ENCODE results near the gene SOD2.
"Not testable (repeated sequence)": the region's sequence is repeated elsewhere in the genome, so short reads cannot be mapped to it uniquely, and the experiment has no call there.

GRCh38 chr6:159661977-159662376, 31.1 kb downstream of the SOD2 start:
- TF ChIP-seq ZNF274 (IDR thresholded peaks at IDR 0.05; ENCODE audit: low read depth, low read length); RAD21 (IDR thresholded peaks at IDR 0.05; ENCODE audit: low read depth); JUND (IDR thresholded peaks at IDR 0.05); FOSL1 (IDR thresholded peaks at IDR 0.05; ENCODE audit: low read depth); ZFX (IDR thresholded peaks at IDR 0.05); CBX3 (IDR thresholded peaks at IDR 0.05; ENCODE audit: low read depth); POLR2A (IDR thresholded peaks at IDR 0.05; ENCODE audit: borderline replicate concordance, extremely low read depth, insufficient read depth, insufficient read length); EZH2 (IDR thresholded peaks at IDR 0.05); POLR2AphosphoS5 (IDR thresholded peaks at IDR 0.05; ENCODE audit: low read depth, low read length); SRF (IDR thresholded peaks at IDR 0.05; ENCODE audit: low read depth); EZH2phosphoT487 (IDR thresholded peaks at IDR 0.05; ENCODE audit: borderline replicate concordance); REST (IDR thresholded peaks at IDR 0.05; ENCODE audit: low read depth); ATF3 (IDR thresholded peaks at IDR 0.05): not testable (repeated sequence)
- TF ChIP-seq, protein P1, sequence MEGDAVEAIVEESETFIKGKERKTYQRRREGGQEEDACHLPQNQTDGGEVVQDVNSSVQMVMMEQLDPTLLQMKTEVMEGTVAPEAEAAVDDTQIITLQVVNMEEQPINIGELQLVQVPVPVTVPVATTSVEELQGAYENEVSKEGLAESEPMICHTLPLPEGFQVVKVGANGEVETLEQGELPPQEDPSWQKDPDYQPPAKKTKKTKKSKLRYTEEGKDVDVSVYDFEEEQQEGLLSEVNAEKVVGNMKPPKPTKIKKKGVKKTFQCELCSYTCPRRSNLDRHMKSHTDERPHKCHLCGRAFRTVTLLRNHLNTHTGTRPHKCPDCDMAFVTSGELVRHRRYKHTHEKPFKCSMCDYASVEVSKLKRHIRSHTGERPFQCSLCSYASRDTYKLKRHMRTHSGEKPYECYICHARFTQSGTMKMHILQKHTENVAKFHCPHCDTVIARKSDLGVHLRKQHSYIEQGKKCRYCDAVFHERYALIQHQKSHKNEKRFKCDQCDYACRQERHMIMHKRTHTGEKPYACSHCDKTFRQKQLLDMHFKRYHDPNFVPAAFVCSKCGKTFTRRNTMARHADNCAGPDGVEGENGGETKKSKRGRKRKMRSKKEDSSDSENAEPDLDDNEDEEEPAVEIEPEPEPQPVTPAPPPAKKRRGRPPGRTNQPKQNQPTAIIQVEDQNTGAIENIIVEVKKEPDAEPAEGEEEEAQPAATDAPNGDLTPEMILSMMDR (IDR thresholded peaks at IDR 0.05 in 2 of 3, conservative IDR thresholded peaks at IDR 0.05 in 1 of 3; ENCODE audit: borderline replicate concordance in 1 of 3, insufficient read depth in 1 of 3, low read depth in 2 of 3, low read length in 2 of 3) = not testable (repeated sequence)
